Sigmoid colon (tissue), 7 donors: ENCODE results near the gene RARS2. TPM values are rescaled to one million over a fixed set of nuclear protein-coding genes. Genes with fewer than 3 reads are reported as not detected.

Source experiments
- DNase-seq: peaks from one replicate; pipeline ENCODE4 v3.0.0-alpha.2; 2019
- H3K27ac ChIP-seq, 4 donors: fragments of 200-600 bp; sonication (generic); one replicate each; pipeline ENCODE4 v1.5.1; 2016 to 2019; ENCODE audit warnings: mild to moderate bottlenecking in 1 of 4
- H3K27me3 ChIP-seq, 3 donors: fragments of 200-600 bp; sonication (generic); one replicate each; pipeline ENCODE4 v1.5.1; 2019; ENCODE audit warnings: mild to moderate bottlenecking in 1 of 3
- H3K36me3 ChIP-seq, 4 donors: fragments of 200-600 bp; sonication (generic); one replicate each; pipeline ENCODE4 v1.5.1; 2016 to 2019
- H3K4me1 ChIP-seq, 4 donors: fragments of 200-600 bp; sonication (generic); one replicate each; pipeline ENCODE4 v1.5.1; 2017 to 2019
- H3K4me3 ChIP-seq, 4 donors: fragments of 200-600 bp; sonication (generic); one replicate each; pipeline ENCODE4 v1.5.1; 2017 to 2019; ENCODE audit warnings: mild to moderate bottlenecking in 2 of 4, moderate library complexity in 1 of 4
- H3K9me3 ChIP-seq, 4 donors: fragments of 200-600 bp in 3 of 4; sonication (generic) in 3 of 4; one replicate each; pipeline versions ENCODE4 v1.5.1 to v1.6.1; 2013 to 2019
- EP300 ChIP-seq, 4 donors: sonication (generic); formaldehyde crosslinking; IDR thresholded peaks; one replicate each; pipeline ENCODE4 v1.6.1; 2017; ENCODE audit warnings: antibody characterized with exemption in 4 of 4
- POLR2A ChIP-seq, 2 donors: fragments of 450-650 bp; IDR thresholded peaks; one replicate each; pipeline ENCODE4 v1.6.1; 2016; ENCODE audit warnings: antibody characterized with exemption in 2 of 2, mild to moderate bottlenecking in 2 of 2, moderate library complexity in 2 of 2
- POLR2AphosphoS5 ChIP-seq, 4 donors: sonication (generic); formaldehyde crosslinking; IDR thresholded peaks; one replicate each; pipeline ENCODE4 v1.6.1; 2017; ENCODE audit warnings: antibody characterized with exemption in 4 of 4
- WGBS, 2 donors: extraction: QIAGEN DNeasy Blood & Tissue Kit; methylation state at CpG; one replicate each; pipeline ENCODE4 v1.1.7; 2013; 5-methylcytosine and 5-hydroxymethylcytosine counted together
- intact Hi-C: fragments of 100-400 bp; cut with DNase I; formaldehyde crosslinking; loops from one replicate; pipeline ENCODE4 v1.15.1; 2023
- polyA plus RNA-seq, 3 donors: library from polyadenylated mRNA; stranded (reverse); fragments of 200-250 nt; gene quantifications; one replicate each; pipeline ENCODE4 v1.2.3, GENCODE V29; 2013
- total RNA-seq, 4 donors: library from RNA; depleted of rRNA; stranded (reverse); fragments of >200 nt; gene quantifications; one replicate each; pipeline ENCODE4 v1.1.0, GENCODE V29; 2016
- TF ChIP-seq, protein P1 (sequence below), 4 experiments: fragments of 450-650 bp in 3 of 4; fragments of 200-600 bp in 1 of 4; IDR thresholded peaks; one replicate each; pipeline ENCODE4 v1.5.1; 2016 to 2019; ENCODE audit warnings: antibody characterized with exemption in 4 of 4, mild to moderate bottlenecking in 3 of 4, moderate library complexity in 2 of 4
- donor health status: healthy with polysubstance abuse.
- donor health status: Bipolar disorder and iron deficiency.
- donor health status: healthy.

RARS2 gene
- total and polyA plus RNA-seq, 7 donors, result 18.3 to 34.2 (median 20.7) TPM

DNA sequence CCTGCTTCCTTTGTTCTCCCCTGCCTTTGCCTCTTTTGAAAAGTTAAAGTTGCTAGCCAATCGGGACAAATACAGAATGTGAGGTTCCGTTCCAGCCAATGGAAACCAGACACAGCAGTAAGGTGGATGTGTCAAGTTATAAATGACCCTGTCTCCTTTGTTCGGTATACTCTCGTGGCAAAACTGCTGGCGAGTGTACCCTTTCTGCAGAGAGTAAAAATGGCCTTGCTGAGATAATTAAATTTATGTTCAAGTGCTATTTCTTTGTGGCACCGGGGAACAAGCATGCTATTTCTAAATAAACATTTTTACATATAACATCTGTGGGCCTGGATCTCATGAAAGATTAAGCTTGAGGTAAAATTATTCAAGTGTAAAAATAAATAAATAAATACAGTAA lies 50.2 kb downstream of the RARS2 start:
- H3K36me3 ChIP-seq, result peaks cover 0 to 41% (median 7%) of the 10 kb centered on the region in 4 donors
- WGBS, 2 donors, result 97 to 98% methylated on average over 6 of the region's 6 CpGs
- no peak for DNase-seq
- no peaks in the 10 kb centered on the region for H3K27me3 ChIP-seq
- no peak overlapping the region for H3K4me3 ChIP-seq
- no peaks in the 10 kb centered on the region for H3K9me3 ChIP-seq
- no peak overlapping the region for H3K27ac ChIP-seq
- TF ChIP-seq, protein P1, sequence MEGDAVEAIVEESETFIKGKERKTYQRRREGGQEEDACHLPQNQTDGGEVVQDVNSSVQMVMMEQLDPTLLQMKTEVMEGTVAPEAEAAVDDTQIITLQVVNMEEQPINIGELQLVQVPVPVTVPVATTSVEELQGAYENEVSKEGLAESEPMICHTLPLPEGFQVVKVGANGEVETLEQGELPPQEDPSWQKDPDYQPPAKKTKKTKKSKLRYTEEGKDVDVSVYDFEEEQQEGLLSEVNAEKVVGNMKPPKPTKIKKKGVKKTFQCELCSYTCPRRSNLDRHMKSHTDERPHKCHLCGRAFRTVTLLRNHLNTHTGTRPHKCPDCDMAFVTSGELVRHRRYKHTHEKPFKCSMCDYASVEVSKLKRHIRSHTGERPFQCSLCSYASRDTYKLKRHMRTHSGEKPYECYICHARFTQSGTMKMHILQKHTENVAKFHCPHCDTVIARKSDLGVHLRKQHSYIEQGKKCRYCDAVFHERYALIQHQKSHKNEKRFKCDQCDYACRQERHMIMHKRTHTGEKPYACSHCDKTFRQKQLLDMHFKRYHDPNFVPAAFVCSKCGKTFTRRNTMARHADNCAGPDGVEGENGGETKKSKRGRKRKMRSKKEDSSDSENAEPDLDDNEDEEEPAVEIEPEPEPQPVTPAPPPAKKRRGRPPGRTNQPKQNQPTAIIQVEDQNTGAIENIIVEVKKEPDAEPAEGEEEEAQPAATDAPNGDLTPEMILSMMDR (IDR thresholded peaks at IDR 0.05), result no peak
- TF ChIP-seq POLR2A (IDR thresholded peaks at IDR 0.05) (no peak), EP300 (IDR thresholded peaks at IDR 0.05) (no peak), POLR2AphosphoS5 (IDR thresholded peaks at IDR 0.05) (no peak)
- H3K4me1 ChIP-seq, result no peaks in the 10 kb centered on the region
- intact Hi-C loops, result no loop called here

DNA sequence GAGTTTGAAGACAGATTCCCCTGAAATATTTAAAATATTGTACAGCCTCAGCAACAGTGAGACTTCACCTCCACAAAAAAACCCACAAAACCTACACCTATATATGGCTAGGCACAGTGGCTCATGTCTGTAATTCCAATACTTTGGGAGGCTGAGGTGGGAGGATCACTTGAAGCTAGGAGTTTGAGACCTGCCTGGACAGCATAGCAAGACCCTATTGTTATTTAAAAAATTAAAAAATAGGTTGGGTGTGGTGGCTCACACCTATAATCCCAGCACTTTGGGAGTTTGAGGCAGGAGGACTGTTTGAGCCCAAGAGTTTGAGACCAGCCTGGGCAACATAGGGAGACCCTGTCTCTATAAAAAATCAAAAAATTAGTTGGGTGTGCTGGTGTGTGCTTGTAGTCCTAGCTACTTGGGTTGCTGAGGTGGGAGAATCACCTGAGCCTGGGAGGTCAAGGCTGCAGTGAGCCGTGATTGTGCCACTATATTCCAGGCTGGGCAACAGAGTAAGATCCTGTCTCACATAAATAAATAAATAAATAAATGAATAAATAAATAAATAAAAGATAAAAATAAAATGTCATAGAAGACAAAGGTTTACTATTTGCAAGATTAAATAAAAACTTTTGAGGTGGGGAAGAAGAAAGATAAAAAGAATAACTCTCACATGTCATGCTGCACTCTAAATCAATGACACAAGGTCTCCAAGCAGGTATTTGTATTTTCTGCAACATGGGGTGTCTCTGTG lies 51.1 kb downstream of the RARS2 start:
- no peak overlapping the region for H3K4me3 ChIP-seq
- no peak for TF ChIP-seq EP300 (IDR thresholded peaks at IDR 0.05)
- no peak for TF ChIP-seq POLR2AphosphoS5 (IDR thresholded peaks at IDR 0.05)
- no peak for TF ChIP-seq POLR2A (IDR thresholded peaks at IDR 0.05)
- TF ChIP-seq, protein P1 (IDR thresholded peaks at IDR 0.05), result no peak
- H3K9me3 ChIP-seq, result no peaks in the 10 kb centered on the region
- no peak overlapping the region for H3K27ac ChIP-seq
- no peaks in the 10 kb centered on the region for H3K4me1 ChIP-seq
- no peak for DNase-seq
- WGBS, 2 donors, result 98 to 100% methylated on average over 1 of the region's 1 CpG
- intact Hi-C loops, result no loop called here
- no peaks in the 10 kb centered on the region for H3K27me3 ChIP-seq
- peaks cover 0 to 40% (median 8%) of the 10 kb centered on the region in 4 donors for H3K36me3 ChIP-seq

DNA sequence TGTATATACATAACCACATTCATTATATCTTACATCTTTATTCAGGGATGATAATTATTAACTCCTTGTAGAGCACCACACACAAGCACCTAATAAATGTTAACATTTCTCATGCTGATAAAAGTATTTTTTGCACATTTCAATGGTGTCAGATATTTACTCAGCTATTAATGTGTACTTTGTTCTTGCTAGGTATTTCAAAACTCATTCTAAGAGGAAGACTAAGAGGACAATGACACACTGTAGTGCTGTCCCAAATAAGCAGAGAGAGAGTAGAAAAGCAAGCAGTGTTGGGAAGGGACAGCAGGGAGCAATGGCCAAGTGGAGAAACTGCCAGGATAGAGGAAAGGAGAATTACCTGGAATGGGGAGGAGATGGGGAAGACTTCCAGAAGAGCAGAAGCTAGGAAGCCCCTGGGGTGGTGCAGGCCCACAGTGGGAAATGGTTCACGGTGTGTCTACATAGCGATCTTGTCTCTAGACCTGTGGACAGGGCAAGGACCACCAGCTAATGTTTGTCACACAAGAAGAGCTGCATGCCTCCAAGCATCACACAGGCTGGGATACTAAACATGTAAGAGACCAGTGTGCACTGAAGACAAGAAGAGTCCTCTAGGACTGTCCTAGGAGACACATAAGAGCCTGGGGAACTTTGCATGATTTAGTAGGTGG lies 55.3 kb downstream of the RARS2 start:
- Histone ChIP-seq H3K4me3 (no peak overlapping the region), H3K4me1 (no peaks in the 10 kb centered on the region), H3K27ac (no peak overlapping the region), H3K9me3 (no peaks in the 10 kb centered on the region), H3K27me3 (no peaks in the 10 kb centered on the region), H3K36me3 (peaks cover 0 to 36% (median 10%) of the 10 kb centered on the region in 4 donors)
- intact Hi-C loops, result no loop called here
- WGBS, 2 donors, result 96 to 98% methylated on average over 2 of the region's 2 CpGs
- DNase-seq, result no peak
- no peak for TF ChIP-seq POLR2A (IDR thresholded peaks at IDR 0.05)
- TF ChIP-seq EP300 (IDR thresholded peaks at IDR 0.05), result no peak
- TF ChIP-seq, protein P1 (IDR thresholded peaks at IDR 0.05), result no peak
- TF ChIP-seq POLR2AphosphoS5 (IDR thresholded peaks at IDR 0.05), result no peak

DNA sequence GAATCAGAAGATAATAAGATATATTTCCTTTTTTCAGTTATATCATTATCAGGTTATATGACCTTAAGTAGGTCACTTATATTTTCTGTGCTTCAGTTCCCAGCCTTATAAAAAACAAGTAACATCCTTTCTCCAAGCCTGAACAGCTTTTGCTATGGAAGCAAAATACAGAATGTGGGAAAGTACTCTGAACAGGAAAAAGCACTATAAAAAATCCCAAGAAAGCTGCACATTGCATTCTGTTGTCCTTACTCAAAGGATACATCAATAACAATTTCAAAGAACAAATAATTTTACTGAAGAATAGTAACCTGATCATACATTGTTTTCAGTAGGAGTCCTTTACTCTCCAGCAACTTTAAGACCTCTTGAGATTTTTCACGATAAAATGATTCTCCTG lies 60.6 kb downstream of the RARS2 start:
- Histone ChIP-seq H3K36me3 (peaks cover 0 to 42% (median 7%) of the 10 kb centered on the region in 4 donors), H3K27ac (no peak overlapping the region), H3K9me3 (no peaks in the 10 kb centered on the region), H3K4me1 (no peaks in the 10 kb centered on the region), H3K27me3 (no peaks in the 10 kb centered on the region), H3K4me3 (no peak overlapping the region)
- intact Hi-C loops, result no loop called here
- no peak for DNase-seq
- TF ChIP-seq, protein P1 (IDR thresholded peaks at IDR 0.05), result no peak
- TF ChIP-seq POLR2AphosphoS5 (IDR thresholded peaks at IDR 0.05), result no peak
- TF ChIP-seq POLR2A (IDR thresholded peaks at IDR 0.05), result no peak
- no peak for TF ChIP-seq EP300 (IDR thresholded peaks at IDR 0.05)
- 96 to 99% methylated on average over 1 of the region's 1 CpG for WGBS, 2 donors
